HCT116 (cell line): ENCODE results near the gene KPNA1. TPM values are rescaled to one million over a fixed set of nuclear protein-coding genes. Genes with fewer than 3 reads are reported as not detected.

Experiments used
- ATAC-seq: fragments of 200-7000 bp; cut with Tn5 transposase; 2 replicates; pipeline ENCODE4 v1.9.1; 2020; ENCODE audit warnings: mild to moderate bottlenecking, moderate library complexity
- BruUV-seq: library from RNA; stranded (reverse); fragments of 400-500 nt; replicated peaks from 2 replicates; lab custom pipeline; 2021; lab: Mats Ljungman, UMichigan
- CTCF ChIA-PET: fragments of 300-600 bp; sonication (Branson Sonifier 250); formaldehyde crosslinking; loops from one replicate; lab custom pipeline; 2021; ENCODE audit warnings: antibody characterized with exemption; lab: Charles Lee
- POLR2A ChIA-PET: fragments of 300-600, 350-600 bp; sonication (Branson Sonifier 250); formaldehyde crosslinking; loops from one replicate; lab custom pipeline; 2021; ENCODE audit warnings: antibody characterized with exemption; lab: Charles Lee
- RAD21 ChIA-PET, 2 experiments: fragments of 300-600 bp; sonication (Branson Sonifier 250); formaldehyde crosslinking; loops; one replicate each; lab custom pipeline; 2023; ENCODE audit warnings: low total read pairs in 2 of 2; ENCODE audit not compliant: uncharacterized antibody in 2 of 2, unreplicated experiment in 2 of 2, low non-redundant PET in 1 of 2; lab: Charles Lee
- DNase-seq: peaks from one replicate; pipeline ENCODE4 v3.0.0-alpha.2; 2010; ENCODE audit warnings: low read depth, low spot score
- H2AFZ ChIP-seq: fragments of 200-600 bp; shearing (Covaris generic), sonication (generic); 2 replicates; pipeline ENCODE4 v1.6.1; 2017; ENCODE audit warnings: low read depth, mixed run types, mixed read lengths, antibody characterized with exemption, low read length; ENCODE audit not compliant: poor library complexity, severe bottlenecking
- H3K27ac ChIP-seq: 2 replicates; pipeline ENCODE4 v1.5.1; 2012; ENCODE audit warnings: low read depth, low read length
- H3K27me3 ChIP-seq: fragments of 200-600 bp; sonication (generic); 2 replicates; pipeline ENCODE4 v1.6.1; 2016; ENCODE audit warnings: mixed run types, low read length, mixed read lengths; ENCODE audit not compliant: insufficient read depth
- H3K36me3 ChIP-seq, 2 experiments: fragments of 200-500 bp in 1 of 2; fragments of 200-600 bp in 1 of 2; sonication (Bioruptor generic) in 1 of 2; sonication (generic) in 1 of 2; 2 replicates each; pipeline versions ENCODE4 v1.5.1 to v1.6.1; 2014 to 2016; ENCODE audit warnings: low read length in 2 of 2, inconsistent platforms in 1 of 2, mixed read lengths in 1 of 2, mixed run types in 1 of 2; ENCODE audit not compliant: insufficient read depth in 2 of 2, control insufficient read depth in 1 of 2
- H3K4me1 ChIP-seq, 2 experiments: fragments of 200-600 bp in 1 of 2; sonication (generic) in 1 of 2; 2 replicates each; pipeline versions ENCODE4 v1.5.1 to v1.6.1; 2012 to 2017; ENCODE audit warnings: low read length in 2 of 2, inconsistent platforms in 1 of 2, mild to moderate bottlenecking in 1 of 2, mixed read lengths in 1 of 2, mixed run types in 1 of 2, moderate library complexity in 1 of 2; ENCODE audit not compliant: insufficient read depth in 2 of 2, control insufficient read depth in 1 of 2
- H3K4me2 ChIP-seq: fragments of 200-600 bp; sonication (generic); 2 replicates; pipeline ENCODE4 v1.6.1; 2017; ENCODE audit warnings: mixed run types, low read length, mixed read lengths
- H3K4me3 ChIP-seq, 2 experiments: fragments of 200-600 bp in 1 of 2; sonication (generic) in 1 of 2; replicated peaks in 1 of 2; 2 replicates each; pipeline ENCODE4 v1.5.1; 2011 to 2016; ENCODE audit warnings: low read length in 2 of 2, control low read depth in 1 of 2, low read depth in 1 of 2, mild to moderate bottlenecking in 1 of 2, mixed read lengths in 1 of 2, mixed run types in 1 of 2
- H3K79me2 ChIP-seq: fragments of 200-600 bp; sonication (generic); 2 replicates; pipeline ENCODE4 v1.6.1; 2017; ENCODE audit warnings: mild to moderate bottlenecking, mixed run types, low read length, moderate library complexity, mixed read lengths; ENCODE audit not compliant: insufficient read depth
- H3K9ac ChIP-seq: fragments of 200-600 bp; sonication (generic); 2 replicates; pipeline ENCODE4 v1.6.1; 2016; ENCODE audit warnings: low read length, mixed read lengths
- H3K9me2 ChIP-seq: fragments of 200-600 bp; sonication (generic), shearing (Covaris generic); 2 replicates; pipeline ENCODE4 v1.6.1; 2017; ENCODE audit warnings: mixed run types, mild to moderate bottlenecking, moderate library complexity; ENCODE audit not compliant: insufficient read depth
- H3K9me3 ChIP-seq, 2 experiments: fragments of 200-500 bp in 1 of 2; fragments of 200-600 bp in 1 of 2; sonication (Bioruptor generic) in 1 of 2; sonication (generic) in 1 of 2; 2 replicates each; pipeline ENCODE4 v1.6.1; 2014 to 2017; ENCODE audit warnings: low read length in 2 of 2, mixed read lengths in 2 of 2, inconsistent platforms in 1 of 2, low read depth in 1 of 2, mild to moderate bottlenecking in 1 of 2, mixed run types in 1 of 2, moderate library complexity in 1 of 2; ENCODE audit not compliant: control insufficient read depth in 1 of 2, insufficient read depth in 1 of 2
- H4K20me1 ChIP-seq: fragments of 200-600 bp; sonication (generic), shearing (Covaris generic); 2 replicates; pipeline ENCODE4 v1.6.1; 2017; ENCODE audit warnings: mixed run types, mild to moderate bottlenecking, moderate library complexity; ENCODE audit not compliant: insufficient read depth
- CTCF ChIP-seq, 3 experiments: fragments of 200-600 bp in 1 of 3; sonication (generic) in 1 of 3; IDR thresholded peaks in 2 of 3; conservative IDR thresholded peaks in 1 of 3; 2 replicates each; pipeline ENCODE4 v1.5.1; 2012 to 2017; ENCODE audit warnings: low read depth in 2 of 3, low read length in 2 of 3, antibody characterized with exemption in 1 of 3, borderline replicate concordance in 1 of 3, control low read depth in 1 of 3, mild to moderate bottlenecking in 1 of 3, mixed read lengths in 1 of 3, mixed run types in 1 of 3, moderate library complexity in 1 of 3; ENCODE audit not compliant: insufficient read depth in 1 of 3
- EGR1 ChIP-seq: IDR thresholded peaks from 2 replicates; pipeline ENCODE4 v1.6.1; 2012; ENCODE audit warnings: low read depth
- ELF1 ChIP-seq: IDR thresholded peaks from 2 replicates; pipeline ENCODE4 v1.6.1; 2012; ENCODE audit warnings: low read depth, borderline replicate concordance
- EZH2phosphoT487 ChIP-seq: fragments of 200-600 bp; IDR thresholded peaks from 2 replicates; pipeline ENCODE4 v1.6.1; 2018; ENCODE audit warnings: antibody characterized with exemption, borderline replicate concordance
- FOSL1 ChIP-seq: IDR thresholded peaks from 2 replicates; pipeline ENCODE4 v1.6.1; 2012; ENCODE audit warnings: low read depth
- JUND ChIP-seq: IDR thresholded peaks from 2 replicates; pipeline ENCODE4 v1.6.1; 2012
- MAX ChIP-seq: IDR thresholded peaks from 2 replicates; pipeline ENCODE4 v1.6.1; 2012
- POLR2A ChIP-seq: IDR thresholded peaks from 2 replicates; pipeline ENCODE4 v1.7.0; 2011; ENCODE audit warnings: borderline replicate concordance; ENCODE audit not compliant: insufficient read depth, insufficient read length; ENCODE audit errors: extremely low read depth
- POLR2AphosphoS5 ChIP-seq: IDR thresholded peaks from 2 replicates; pipeline ENCODE4 v1.6.1; 2011; ENCODE audit warnings: mild to moderate bottlenecking, low read depth, low read length, moderate library complexity
- RAD21 ChIP-seq: IDR thresholded peaks from 2 replicates; pipeline ENCODE4 v1.6.1; 2012; ENCODE audit warnings: low read depth, mild to moderate bottlenecking
- SP1 ChIP-seq: IDR thresholded peaks from 2 replicates; pipeline ENCODE4 v1.6.1; 2012; ENCODE audit warnings: low read depth
- SRF ChIP-seq: IDR thresholded peaks from 2 replicates; pipeline ENCODE4 v1.6.1; 2012; ENCODE audit warnings: low read depth
- YY1 ChIP-seq: IDR thresholded peaks from 2 replicates; pipeline ENCODE4 v1.6.1; 2011; ENCODE audit warnings: low read length, low read depth, moderate library complexity, mild to moderate bottlenecking; ENCODE audit not compliant: insufficient replicate concordance; ENCODE audit errors: extremely low read depth
- ZBTB33 ChIP-seq: IDR thresholded peaks from 2 replicates; pipeline ENCODE4 v1.6.1; 2011; ENCODE audit warnings: mild to moderate bottlenecking, low read length, moderate library complexity; ENCODE audit not compliant: insufficient replicate concordance; ENCODE audit errors: extremely low read depth
- ZFX ChIP-seq: fragments of 450-650 bp; IDR thresholded peaks from 2 replicates; pipeline ENCODE4 v1.6.1; 2017
- intact Hi-C: fragments of 100-400 bp; cut with micrococcal nuclease; formaldehyde crosslinking; loops from 2 replicates; pipeline ENCODE4 v1.10.0; 2022
- total RNA-seq: library from RNA; stranded (reverse); gene quantifications from one replicate; pipeline ENCODE4 v1.2.1, GENCODE V29; 2021; ENCODE audit not compliant: unreplicated experiment

The KPNA1 gene
- total RNA-seq, 1 experiment from 2014 or later: 73.4 TPM

DNA sequence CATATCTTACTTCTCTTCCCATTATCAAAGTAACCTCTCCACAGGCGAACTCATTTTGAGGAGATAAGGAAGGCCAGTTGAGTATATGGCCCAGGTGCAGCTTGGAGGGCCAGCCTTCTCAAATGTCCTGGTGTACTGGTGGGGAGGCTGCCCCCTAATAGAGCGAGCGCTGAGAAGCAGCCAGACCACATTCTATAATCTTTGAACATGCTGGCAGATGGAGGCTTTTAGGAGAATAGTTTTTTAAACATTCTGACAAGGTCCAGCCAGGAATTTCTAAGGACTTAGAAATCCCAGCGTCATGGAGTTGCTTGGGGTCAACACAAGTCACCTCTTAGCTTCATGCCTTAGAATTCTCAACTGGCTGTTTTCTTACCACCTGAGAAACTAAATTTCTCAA is 104.6 kb downstream of the KPNA1 start:
- Histone ChIP-seq H2AFZ (no peak overlapping the region), H3K79me2 (peaks cover 13% of the 10 kb centered on the region), H3K4me1 (peaks cover 6% of the 10 kb centered on the region in 2 experiments; a peak in 2 of 4 replicates), H4K20me1 (no peaks in the 10 kb centered on the region), H3K9me3 (no peaks in the 10 kb centered on the region), H3K9me2 (no peaks in the 10 kb centered on the region), H3K27me3 (no peaks in the 10 kb centered on the region), H3K36me3 (peaks cover 28% of the 10 kb centered on the region in 2 experiments; a peak in 3 of 4 replicates), H3K9ac (no peak overlapping the region), H3K4me3 (no peak overlapping the region), H3K27ac (no peak overlapping the region), H3K4me2 (no peak overlapping the region)
- intact Hi-C loops: no loop called here
- ATAC-seq (no peak), DNase-seq (no peak)
- CTCF ChIA-PET: no interaction called here
- BruUV-seq: no TSS peak
- no peak for TF ChIP-seq ZFX
- TF ChIP-seq MAX: no peak
- no peak for TF ChIP-seq SP1
- TF ChIP-seq CTCF (IDR thresholded peaks at IDR 0.05 in 2 of 3, conservative IDR thresholded peaks at IDR 0.05 in 1 of 3; ENCODE audit: borderline replicate concordance in 1 of 3, insufficient read depth in 1 of 3, low read depth in 2 of 3, low read length in 2 of 3): no peak
- no peak for TF ChIP-seq POLR2AphosphoS5
- TF ChIP-seq EGR1: no peak
- no peak for TF ChIP-seq YY1
- no peak for TF ChIP-seq EZH2phosphoT487
- TF ChIP-seq RAD21: no peak
- TF ChIP-seq POLR2A: no peak
- TF ChIP-seq ZBTB33: no peak
- no peak for TF ChIP-seq FOSL1
- TF ChIP-seq SRF: no peak
- TF ChIP-seq JUND: no peak
- no peak for TF ChIP-seq ELF1
- POLR2A ChIA-PET: interaction anchor here (0.6 kb wide), 1 partner anchor 24 kb away, joined by 4 read pairs; no protein-coding TSS in a partner anchor
- RAD21 ChIA-PET: no interaction called here
